C4-2B (cell line): ENCODE measurements around the gene SERPINA9.

ENCODE experiments used
- H3K27ac ChIP-seq: fragments of 450-650 bp; 2 replicates; pipeline ENCODE4 v1.5.1; 2017
- CTCF ChIP-seq: fragments of 450-650 bp; conservative IDR thresholded peaks from 2 replicates; pipeline ENCODE4 v1.5.1; 2017; ENCODE audit warnings: mild to moderate bottlenecking
- ZFX ChIP-seq: fragments of 450-650 bp; IDR thresholded peaks from 2 replicates; pipeline ENCODE4 v1.6.1; 2017

The SERPINA9 gene

GRCh38 chr14:94461526-94462218 is 14.3 kb downstream of the SERPINA9 start:
- H3K27ac ChIP-seq, result no peak overlapping the region
- TF ChIP-seq ZFX (no peak), CTCF (no peak)

DNA sequence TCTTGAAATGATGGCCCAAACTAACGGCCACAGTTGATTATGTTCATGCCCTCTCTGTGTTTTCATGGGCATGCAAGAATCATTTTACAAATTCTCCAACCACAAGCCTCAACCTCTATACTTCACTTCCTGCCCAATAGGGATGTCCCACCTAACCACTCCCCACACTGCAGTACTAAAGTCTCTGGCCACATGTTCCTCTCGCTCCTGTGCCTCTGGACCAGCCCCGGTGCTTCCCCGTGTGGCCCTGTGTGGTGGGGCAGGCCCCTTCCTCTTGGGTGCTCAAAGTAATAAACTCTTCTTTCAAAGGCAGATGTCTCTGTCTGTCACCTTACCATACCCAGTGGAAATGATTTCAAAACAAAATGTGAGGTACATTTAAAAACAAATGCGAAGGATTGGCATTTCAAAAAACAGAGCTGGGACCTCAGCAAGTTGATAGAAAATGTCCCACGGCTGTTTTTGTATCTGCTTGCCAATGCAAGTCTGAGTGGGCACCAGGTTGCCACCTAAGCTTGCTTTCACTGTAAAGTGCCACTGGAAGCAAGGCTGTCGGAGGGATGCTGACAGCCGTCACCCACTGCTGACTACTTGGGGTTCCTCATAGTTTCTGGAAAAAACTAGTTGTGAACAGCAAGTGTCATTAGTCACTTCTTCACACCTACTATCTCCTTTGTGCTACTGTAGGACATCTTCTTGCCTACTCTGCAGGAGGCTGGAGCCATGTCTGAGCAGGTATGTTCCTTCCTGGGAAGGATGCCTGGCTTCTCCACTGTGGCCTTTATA is 15.2 kb downstream of the SERPINA9 start:
- TF ChIP-seq ZFX, result no peak
- no peak for TF ChIP-seq CTCF
- no peak overlapping the region for H3K27ac ChIP-seq

DNA sequence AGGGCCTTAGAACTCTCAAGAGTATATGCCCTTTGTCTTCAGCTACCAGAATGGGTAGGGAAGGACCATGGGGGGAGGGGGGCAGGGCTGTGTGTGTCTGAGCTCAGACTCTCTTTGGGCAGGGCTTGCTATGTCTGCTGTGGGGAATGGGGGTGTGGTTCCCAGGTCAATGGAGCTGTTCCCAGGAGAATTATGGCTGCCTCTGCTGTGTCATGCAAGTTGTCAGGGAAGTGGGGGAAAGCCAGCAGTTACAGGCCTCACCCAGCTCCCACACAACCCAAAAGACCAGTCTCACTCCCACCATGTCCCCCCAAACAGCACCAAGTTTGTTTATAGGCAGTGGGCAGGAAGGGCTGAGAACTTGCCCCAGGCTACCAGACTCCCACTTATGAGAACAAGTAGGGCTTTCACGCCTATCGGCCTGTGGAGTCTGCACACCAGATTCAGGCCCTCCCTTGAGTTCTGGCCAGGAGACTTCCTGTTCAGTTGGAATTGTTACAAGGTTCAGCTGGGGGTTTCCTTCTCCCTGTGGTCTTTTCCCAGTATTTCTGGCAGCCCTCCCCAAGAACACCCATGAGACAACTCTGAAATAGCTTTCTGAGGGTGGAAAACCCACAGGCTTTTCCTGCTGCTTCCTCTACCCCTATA is 17.3 kb downstream of the SERPINA9 start:
- TF ChIP-seq ZFX, result no peak
- no peak for TF ChIP-seq CTCF
- no peak overlapping the region for H3K27ac ChIP-seq

DNA sequence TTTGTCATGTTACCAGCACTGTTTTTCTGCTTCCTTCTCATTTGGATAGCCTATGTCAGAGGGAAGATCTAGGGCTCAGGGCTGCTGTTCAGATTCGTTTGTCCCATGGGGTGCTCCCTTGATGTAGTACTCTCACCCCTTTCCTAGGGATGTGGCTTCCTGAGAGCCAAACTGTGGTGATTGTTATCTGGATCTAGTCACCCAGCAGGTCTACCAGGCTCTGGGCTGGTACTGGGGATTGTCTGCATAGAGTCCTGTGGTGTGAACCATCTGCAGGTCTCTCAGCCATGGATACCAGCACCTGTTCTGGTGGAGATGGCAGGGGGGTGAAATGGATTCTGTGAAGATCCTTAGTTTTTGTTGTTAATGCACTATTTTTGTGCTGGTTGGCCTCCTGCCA is 17.9 kb downstream of the SERPINA9 start:
- TF ChIP-seq CTCF, result no peak
- no peak for TF ChIP-seq ZFX
- H3K27ac ChIP-seq, result no peak overlapping the region

DNA sequence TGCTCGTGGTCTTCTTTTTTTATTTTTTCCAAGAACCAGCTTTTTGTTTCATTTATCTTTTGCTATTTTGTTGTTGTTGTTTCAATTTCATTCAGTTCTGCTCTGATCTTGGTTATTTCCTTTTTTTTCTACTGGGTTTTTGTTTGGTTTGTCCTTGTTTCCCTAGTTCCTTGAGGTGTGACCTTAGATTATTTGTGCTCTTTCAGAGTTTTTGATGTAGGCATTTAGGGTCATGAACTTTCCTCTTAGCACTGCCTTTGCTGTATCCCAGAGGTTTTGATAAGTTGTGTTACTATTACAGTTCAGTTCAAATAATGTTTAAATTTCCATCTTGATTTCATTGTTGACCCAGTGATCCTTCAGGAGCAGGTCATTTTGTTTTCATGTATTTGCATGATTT is 20.1 kb downstream of the SERPINA9 start:
- TF ChIP-seq ZFX (no peak), CTCF (no peak)
- no peak overlapping the region for H3K27ac ChIP-seq

- TF ChIP-seq ZFX (no peak), CTCF (no peak)
- no peak overlapping the region for H3K27ac ChIP-seq
These were observed 24.2 kb downstream of the SERPINA9 start for GRCh38 chr14:94451826-94452225.
